NCI-H345 (cell line): ENCODE measurements around the gene HDAC1.

Experiments used
- DNase-seq: peaks from one replicate; lab custom pipeline; 2025; lab: John Stamatoyannopoulos, UW

HDAC1 gene

GRCh38 chr1:32330558-32331151, 38.8 kb downstream of the HDAC1 start:
- no peak for DNase-seq

- no peak for DNase-seq
Observed at GRCh38 chr1:32331549-32331948, 39.7 kb downstream of the HDAC1 start.

- no peak for DNase-seq
Observed at GRCh38 chr1:32332290-32333079, 40.6 kb downstream of the HDAC1 start.

GRCh38 chr1:32333251-32333963, 41.5 kb downstream of the HDAC1 start:
- DNase-seq: no peak

GRCh38 chr1:32334274-32334861, 42.5 kb downstream of the HDAC1 start:
- no peak for DNase-seq

GRCh38 chr1:32334864-32335534, 43.1 kb downstream of the HDAC1 start:
- DNase-seq: peak; percentile 62

GRCh38 chr1:32335535-32335789, 43.6 kb downstream of the HDAC1 start:
- no peak for DNase-seq

- peak; percentile 80 for DNase-seq
Observed at GRCh38 chr1:32335790-32336590, 44.1 kb downstream of the HDAC1 start, which contains the start of gene MARCKSL1. Gene MARCKSL1 (minus strand): TSS chr1:32336233. CDS start chr1:32336033, 200 bp downstream.

GRCh38 chr1:32336591-32336932, 44.7 kb downstream of the HDAC1 start:
- no peak for DNase-seq

- DNase-seq: no peak
Observed at GRCh38 chr1:32336963-32337675, 45.2 kb downstream of the HDAC1 start.

GRCh38 chr1:32337855-32338636, 46.2 kb downstream of the HDAC1 start:
- DNase-seq: no peak

- DNase-seq: no peak
Observed at GRCh38 chr1:32338637-32339145, 46.8 kb downstream of the HDAC1 start.

- DNase-seq: no peak
Observed at GRCh38 chr1:32339363-32339978, 47.6 kb downstream of the HDAC1 start.

- DNase-seq: no peak
Observed at GRCh38 chr1:32341186-32341757, 49.4 kb downstream of the HDAC1 start.

- DNase-seq: no peak
Observed at GRCh38 chr1:32341971-32342370, 50.1 kb downstream of the HDAC1 start.

- no peak for DNase-seq
Observed at GRCh38 chr1:32342704-32343103, 50.8 kb downstream of the HDAC1 start.

- DNase-seq: no peak
Observed at GRCh38 chr1:32345289-32345827, 53.5 kb downstream of the HDAC1 start.

- no peak for DNase-seq
Observed at GRCh38 chr1:32346532-32347157, 54.8 kb downstream of the HDAC1 start.
